H1 (cell line): ENCODE measurements around the gene ADAMTS17. TPM values are rescaled to one million over a fixed set of nuclear protein-coding genes. Genes with fewer than 3 reads are reported as not detected.

Source experiments
- CTCF ChIA-PET: fragments of 300-600 bp; sonication (Branson Sonifier 250); formaldehyde crosslinking; loops from one replicate; lab custom pipeline; 2021; ENCODE audit not compliant: partially characterized antibody; lab: Charles Lee
- POLR2A ChIA-PET: fragments of 300-600 bp; sonication (Branson Sonifier 250); formaldehyde crosslinking; loops from one replicate; lab custom pipeline; 2021; ENCODE audit warnings: inconsistent platforms; ENCODE audit not compliant: partially characterized antibody; lab: Charles Lee
- DNase-seq, 2 experiments: peaks; one replicate each; pipeline versions ENCODE4 v3.0.0 to v3.0.0-alpha.2; 2010 to 2022; ENCODE audit warnings: low spot score in 2 of 2, low read depth in 1 of 2, mixed read lengths in 1 of 2
- FAIRE-seq: peaks from 2 replicates; lab custom pipeline; 2011; peaks lifted over from hg19 to GRCh38; lab: Jason Lieb, UNC
- H2AFZ ChIP-seq: 2 replicates; pipeline ENCODE4 v1.8.1; 2012; ENCODE audit warnings: low read length, inconsistent platforms
- H2AK5ac ChIP-seq: 2 replicates; pipeline ENCODE4 v1.6.1; 2013; ENCODE audit warnings: low read depth, low read length
- H2BK120ac ChIP-seq: replicated peaks from 2 replicates; pipeline ENCODE3; 2013; ENCODE audit warnings: low read depth, low read length, inconsistent platforms
- H2BK12ac ChIP-seq: 2 replicates; pipeline ENCODE4 v1.6.1; 2013; ENCODE audit warnings: low read depth, low read length
- H2BK15ac ChIP-seq: 2 replicates; pipeline ENCODE4 v1.6.1; 2013; ENCODE audit warnings: low read length
- H2BK20ac ChIP-seq: 2 replicates; pipeline ENCODE4 v1.6.1; 2013; ENCODE audit warnings: low read length
- H2BK5ac ChIP-seq: 2 replicates; pipeline ENCODE4 v1.6.1; 2013; ENCODE audit warnings: low read depth, low read length
- H3K14ac ChIP-seq: 2 replicates; pipeline ENCODE4 v1.6.1; 2013; ENCODE audit warnings: inconsistent platforms; ENCODE audit not compliant: insufficient read length
- H3K18ac ChIP-seq: 2 replicates; pipeline ENCODE4 v1.6.1; 2013; ENCODE audit warnings: low read length; ENCODE audit errors: extremely low read depth
- H3K23ac ChIP-seq: 2 replicates; pipeline ENCODE4 v1.6.1; 2013; ENCODE audit warnings: inconsistent platforms; ENCODE audit not compliant: insufficient read length
- H3K23me2 ChIP-seq: 2 replicates; pipeline ENCODE4 v1.6.1; 2013; ENCODE audit warnings: low read depth, low read length
- H3K27ac ChIP-seq: 2 replicates; pipeline ENCODE4 v1.6.1; 2011; ENCODE audit warnings: low read depth, low read length, inconsistent platforms
- H3K27me3 ChIP-seq, 4 experiments: replicated peaks in 1 of 4; 1 replicate in 1 of 4; 2 replicates in 3 of 4; pipeline versions ENCODE4 v1.6.1 to v1.8.1; 2011 to 2013; ENCODE audit warnings: low read length in 3 of 4, mild to moderate bottlenecking in 3 of 4, inconsistent platforms in 2 of 4, mixed read lengths in 2 of 4, moderate library complexity in 1 of 4; ENCODE audit not compliant: control insufficient read depth in 3 of 4, insufficient read depth in 3 of 4; ENCODE audit errors: extremely low read depth in 1 of 4
- H3K36me3 ChIP-seq, 4 experiments: 2 replicates each; pipeline versions ENCODE4 v1.6.1 to v1.8.1; 2011 to 2013; ENCODE audit warnings: mild to moderate bottlenecking in 4 of 4, low read length in 3 of 4, moderate library complexity in 2 of 4, control low read depth in 1 of 4, inconsistent platforms in 1 of 4; ENCODE audit not compliant: insufficient read depth in 4 of 4, control insufficient read depth in 2 of 4
- H3K4ac ChIP-seq: replicated peaks from 2 replicates; pipeline ENCODE3; 2013; ENCODE audit warnings: low read length, low read depth, mixed read lengths, inconsistent platforms; ENCODE audit not compliant: insufficient read length
- H3K4me1 ChIP-seq, 4 experiments: replicated peaks in 1 of 4; 1 replicate in 1 of 4; 2 replicates in 3 of 4; pipeline versions ENCODE4 v1.6.1 to v1.8.1; 2011 to 2013; ENCODE audit warnings: low read length in 3 of 4, inconsistent platforms in 2 of 4, mixed read lengths in 1 of 4; ENCODE audit not compliant: insufficient read depth in 4 of 4, control insufficient read depth in 3 of 4
- H3K4me2 ChIP-seq, 2 experiments: 2 replicates each; pipeline versions ENCODE4 v1.6.1 to v1.8.1; 2011 to 2013; ENCODE audit warnings: low read depth in 2 of 2, low read length in 2 of 2, control low read depth in 1 of 2, inconsistent platforms in 1 of 2, mild to moderate bottlenecking in 1 of 2; ENCODE audit not compliant: insufficient read depth in 1 of 2
- H3K4me3 ChIP-seq, 4 experiments: fragments of 200-600, 300-600 bp in 1 of 4; sonication (generic), shearing (Covaris generic), sonication (Bioruptor Twin) in 1 of 4; 2 replicates each; pipeline versions ENCODE4 v1.5.1 to v1.8.1; 2011 to 2016; ENCODE audit warnings: low read length in 4 of 4, low read depth in 3 of 4, control low read depth in 2 of 4, inconsistent platforms in 2 of 4, mild to moderate bottlenecking in 2 of 4, mixed read lengths in 1 of 4, moderate library complexity in 1 of 4; ENCODE audit not compliant: insufficient read depth in 2 of 4; ENCODE audit errors: extremely low read depth in 1 of 4
- H3K56ac ChIP-seq: replicated peaks from 2 replicates; pipeline ENCODE3; 2013; ENCODE audit warnings: low read depth, mild to moderate bottlenecking, mixed read lengths, low read length, inconsistent platforms; ENCODE audit not compliant: insufficient read length
- H3K79me1 ChIP-seq: 2 replicates; pipeline ENCODE4 v1.6.1; 2013; ENCODE audit warnings: low read depth, low read length, control low read depth
- H3K79me2 ChIP-seq, 2 experiments: 2 replicates each; pipeline versions ENCODE4 v1.6.1 to v1.8.1; 2012 to 2013; ENCODE audit warnings: low read length in 2 of 2, mild to moderate bottlenecking in 2 of 2, inconsistent platforms in 1 of 2; ENCODE audit not compliant: insufficient read depth in 2 of 2, control insufficient read depth in 1 of 2
- H3K9ac ChIP-seq, 4 experiments: replicated peaks in 1 of 4; 1 replicate in 1 of 4; 2 replicates in 3 of 4; pipeline versions ENCODE4 v1.6.1 to v1.8.1; 2011 to 2013; ENCODE audit warnings: low read depth in 3 of 4, low read length in 3 of 4, control low read depth in 2 of 4, mild to moderate bottlenecking in 2 of 4, moderate library complexity in 2 of 4, inconsistent platforms in 1 of 4; ENCODE audit errors: extremely low read depth in 1 of 4
- H3K9me3 ChIP-seq, 2 experiments: 2 replicates each; pipeline versions ENCODE4 v1.6.1 to v1.8.1; 2012 to 2013; ENCODE audit warnings: mild to moderate bottlenecking in 2 of 2, moderate library complexity in 2 of 2, control low read depth in 1 of 2, inconsistent platforms in 1 of 2, low read depth in 1 of 2, low read length in 1 of 2, mixed read lengths in 1 of 2; ENCODE audit not compliant: insufficient read depth in 2 of 2
- H4K20me1 ChIP-seq, 2 experiments: replicated peaks in 1 of 2; 2 replicates each; pipeline versions ENCODE3 to v1.8.1; 2011 to 2013; ENCODE audit warnings: inconsistent platforms in 2 of 2, low read length in 2 of 2, mild to moderate bottlenecking in 1 of 2; ENCODE audit not compliant: insufficient read depth in 2 of 2, control insufficient read depth in 1 of 2
- H4K5ac ChIP-seq: 2 replicates; pipeline ENCODE4 v1.6.1; 2013; ENCODE audit warnings: low read length, low read depth, mixed read lengths, inconsistent platforms; ENCODE audit not compliant: insufficient read length
- H4K8ac ChIP-seq: 2 replicates; pipeline ENCODE4 v1.8.0; 2013; ENCODE audit warnings: mild to moderate bottlenecking, moderate library complexity, low read length, inconsistent platforms; ENCODE audit not compliant: insufficient read depth; ENCODE audit errors: extremely low read depth
- H4K91ac ChIP-seq: replicated peaks from 2 replicates; pipeline ENCODE3; 2013; ENCODE audit warnings: low read length, mixed read lengths, inconsistent platforms; ENCODE audit not compliant: insufficient read length
- CTBP2 ChIP-seq: IDR thresholded peaks from 2 replicates; pipeline ENCODE4 v1.7.0; 2011; ENCODE audit warnings: borderline replicate concordance, mild to moderate bottlenecking, moderate library complexity, mixed read lengths, low read length; ENCODE audit not compliant: insufficient read depth, insufficient read length
- POLR2AphosphoS5 ChIP-seq: IDR thresholded peaks from 2 replicates; pipeline ENCODE4 v1.6.1; 2011; ENCODE audit warnings: low read depth, low read length
- TAF1 ChIP-seq: IDR thresholded peaks from 2 replicates; pipeline ENCODE4 v1.6.1; 2011; ENCODE audit warnings: mild to moderate bottlenecking, low read depth, low read length
- TEAD4 ChIP-seq: IDR thresholded peaks from 2 replicates; pipeline ENCODE4 v1.6.1; 2012; ENCODE audit warnings: low read depth, low read length, inconsistent platforms, mixed read lengths
- WGBS, 2 experiments: shearing (Covaris generic) in 1 of 2; methylation state at CpG; one replicate each; pipeline versions ENCODE4 v1.1.6 to v1.1.7; 2013 to 2015; ENCODE audit warnings: low lambda C conversion rate in 2 of 2, mixed read lengths in 2 of 2, inconsistent platforms in 1 of 2, low coverage in 1 of 2, missing lambda C conversion rate in 1 of 2; ENCODE audit not compliant: insufficient replicate concordance in 2 of 2, insufficient coverage in 1 of 2, insufficient read length in 1 of 2; ENCODE audit errors: extremely low coverage in 1 of 2, missing lambda C conversion rate in 1 of 2; 5-methylcytosine and 5-hydroxymethylcytosine counted together
- polyA plus RNA-seq, 7 experiments: library from polyadenylated mRNA; depleted of rRNA in 3 of 7; stranded (reverse) in 5 of 7; unstranded in 2 of 7; fragments of >200 nt in 5 of 7; fragments of 200-250 nt in 2 of 7; gene quantifications; 1 replicate in 5 of 7; 2 replicates in 1 of 7; 4 replicates in 1 of 7; pipeline versions ENCODE4 v1.2.1 to v1.2.3, GENCODE V29; 2011 to 2013; ENCODE audit warnings: missing spikeins in 2 of 7, mixed read lengths in 2 of 7
- total RNA-seq: library from RNA; stranded (reverse); fragmentation: NEBNext Ultra II Directional; extraction: Animal tissue kit (Norgen Biotek cat#: 25700); gene quantifications from 2 replicates; pipeline ENCODE4 v1.2.1, GENCODE V29; 2021
- TF ChIP-seq, protein P1 (sequence below): IDR thresholded peaks from 2 replicates; pipeline ENCODE4 v1.6.1; 2011; ENCODE audit warnings: low read length, improper control_type of control experiment

Gene ADAMTS17
- total and polyA plus RNA-seq, 2 of the 8 experiments (the other 6 are each of a cell fraction or from before 2014, with no cell fraction given): 0.51 to 1.7 TPM

DNA sequence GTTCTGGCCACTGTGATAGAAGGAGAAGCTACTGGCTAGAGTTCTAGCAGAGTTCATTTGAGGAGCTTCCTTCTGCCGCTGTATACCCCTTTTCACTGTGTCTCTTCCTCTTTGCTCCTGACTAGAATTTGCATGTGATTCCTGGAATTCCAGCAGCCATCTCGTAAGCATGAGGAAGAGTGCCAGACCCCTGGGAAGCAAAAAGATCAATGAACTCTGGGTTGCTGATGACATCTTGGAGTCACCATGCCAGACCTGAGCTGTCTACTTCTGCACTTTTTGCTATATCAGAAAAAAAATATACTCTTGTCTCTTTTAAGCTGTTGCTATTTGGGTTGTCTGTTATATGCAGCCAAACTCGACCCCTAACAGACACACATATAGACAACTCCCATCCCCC, 3.7 kb upstream of the ADAMTS17 start:
- Histone ChIP-seq H3K36me3 (no peaks in the 10 kb centered on the region; a peak in 2 of 8 replicates), H3K9me3 (no peaks in the 10 kb centered on the region), H3K27me3 (peaks cover 13 to 30% (median 23%) of the 10 kb centered on the region in 4 experiments), H3K4me3 (no peak overlapping the region), H3K23me2 (peaks cover 5% of the 10 kb centered on the region; the same call in 1 of the 2 replicates), H2AFZ (no peak overlapping the region), H2BK12ac (no peak overlapping the region), H2BK15ac (no peak overlapping the region), H3K27ac (no peak overlapping the region), H2BK20ac (no peak overlapping the region), H2BK5ac (peak overlapping the region; percentile 50; the same call in 1 of the 2 replicates), H3K9ac (no peak overlapping the region), H3K4me2 (no peak overlapping the region), H2BK120ac (no peak overlapping the region), H4K91ac (no peak overlapping the region), H4K20me1 (peaks cover 0 to 1% of the 10 kb centered on the region in 2 experiments), H3K79me2 (no peaks in the 10 kb centered on the region), H4K8ac (no peak overlapping the region), H3K56ac (no peak overlapping the region), H3K18ac (no peak overlapping the region), H3K23ac (no peak overlapping the region), H2AK5ac (no peak overlapping the region), H3K4ac (no peak overlapping the region), H3K14ac (no peak overlapping the region), H4K5ac (no peak overlapping the region), H3K79me1 (no peaks in the 10 kb centered on the region), H3K4me1 (peaks cover 0 to 4% (median 3%) of the 10 kb centered on the region in 4 experiments; a peak in 3 of 7 replicates)
- peak; percentile 35; the same call in 1 of the 2 replicates for TF ChIP-seq TEAD4
- no peak for TF ChIP-seq TAF1
- no peak for TF ChIP-seq CTBP2
- TF ChIP-seq POLR2AphosphoS5: no peak
- TF ChIP-seq, protein P1, sequence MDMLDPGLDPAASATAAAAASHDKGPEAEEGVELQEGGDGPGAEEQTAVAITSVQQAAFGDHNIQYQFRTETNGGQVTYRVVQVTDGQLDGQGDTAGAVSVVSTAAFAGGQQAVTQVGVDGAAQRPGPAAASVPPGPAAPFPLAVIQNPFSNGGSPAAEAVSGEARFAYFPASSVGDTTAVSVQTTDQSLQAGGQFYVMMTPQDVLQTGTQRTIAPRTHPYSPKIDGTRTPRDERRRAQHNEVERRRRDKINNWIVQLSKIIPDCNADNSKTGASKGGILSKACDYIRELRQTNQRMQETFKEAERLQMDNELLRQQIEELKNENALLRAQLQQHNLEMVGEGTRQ: no peak
- DNase-seq (no peak), FAIRE-seq (no peak)
- ChIA-PET POLR2A (interaction anchor here (0.9 to 1.2 kb wide), 2 partner anchors 417 to 740 kb away, joined by 3 read pairs; no protein-coding TSS in a partner anchor), CTCF (interaction anchor here (0.8 to 8.5 kb wide), 14 partner anchors 10 to 663 kb away, joined by 3 to 112 read pairs (median 3); partner anchors contain the start of genes ASB7 and LINS1)
- WGBS, 2 experiments: 75% methylated on average over 3 of the region's 3 CpGs; no CpG with 5 or more reads in 1 of the 2 experiments
